DND-41 (cell line): ENCODE data around the gene KRT5.

Source experiments
- ATAC-seq: fragments of 200-7000 bp; cut with Tn5 transposase; 3 replicates; pipeline ENCODE4 v1.9.1; 2021; ENCODE audit warnings: low read depth; ENCODE audit not compliant: insufficient read depth
- DNase-seq: peaks from one replicate; pipeline ENCODE4 v3.0.0-alpha.2; 2020
- H2AFZ ChIP-seq: 2 replicates; pipeline ENCODE4 v1.6.0; 2012; ENCODE audit warnings: low read depth, low read length
- H3K27ac ChIP-seq: 2 replicates; pipeline ENCODE4 v1.5.1; 2012; ENCODE audit warnings: low read length, inconsistent platforms
- H3K27me3 ChIP-seq: fragments of 200-600 bp; sonication (generic); 2 replicates; pipeline ENCODE4 v1.6.0; 2012; ENCODE audit warnings: low read length, mild to moderate bottlenecking, inconsistent platforms; ENCODE audit not compliant: insufficient read depth, poor library complexity
- H3K36me3 ChIP-seq: 2 replicates; pipeline ENCODE4 v1.5.1; 2012; ENCODE audit warnings: low read length, inconsistent platforms; ENCODE audit not compliant: insufficient read depth
- H3K4me1 ChIP-seq: 2 replicates; pipeline ENCODE4 v1.5.1; 2012; ENCODE audit warnings: mild to moderate bottlenecking, low read length; ENCODE audit not compliant: insufficient read depth
- H3K4me2 ChIP-seq: 2 replicates; pipeline ENCODE4 v1.6.0; 2012; ENCODE audit warnings: mild to moderate bottlenecking, moderate library complexity, low read length, inconsistent platforms; ENCODE audit not compliant: insufficient read depth
- H3K4me3 ChIP-seq, 2 experiments: fragments of 200-600 bp in 1 of 2; shearing (Covaris generic) in 1 of 2; 2 replicates each; pipeline ENCODE4 v1.5.1; 2012 to 2016; ENCODE audit warnings: inconsistent platforms in 2 of 2, low read length in 2 of 2, mild to moderate bottlenecking in 2 of 2, low read depth in 1 of 2, moderate library complexity in 1 of 2
- H3K79me2 ChIP-seq: 2 replicates; pipeline ENCODE4 v1.6.0; 2012; ENCODE audit warnings: low read length, inconsistent platforms; ENCODE audit not compliant: insufficient read depth
- H3K9ac ChIP-seq: 2 replicates; pipeline ENCODE4 v1.6.0; 2012; ENCODE audit warnings: low read depth, mild to moderate bottlenecking, inconsistent platforms, low read length, moderate library complexity
- H3K9me3 ChIP-seq: 2 replicates; pipeline ENCODE4 v1.5.1; 2012; ENCODE audit warnings: low read length, moderate library complexity, mild to moderate bottlenecking, inconsistent platforms; ENCODE audit not compliant: insufficient read depth, severe bottlenecking
- H4K20me1 ChIP-seq: 2 replicates; pipeline ENCODE4 v1.6.0; 2012; ENCODE audit warnings: low read length; ENCODE audit not compliant: insufficient read depth
- CTCF ChIP-seq: IDR thresholded peaks from 2 replicates; pipeline ENCODE4 v1.5.1; 2012; ENCODE audit warnings: borderline replicate concordance, low read length, moderate library complexity, mild to moderate bottlenecking; ENCODE audit not compliant: poor library complexity, severe bottlenecking; ENCODE audit errors: extremely low read depth
- EZH2 ChIP-seq: IDR thresholded peaks from 3 replicates; pipeline ENCODE4 v1.6.1; 2012; ENCODE audit warnings: borderline replicate concordance, low read depth, mild to moderate bottlenecking, moderate library complexity, low read length, inconsistent platforms; ENCODE audit not compliant: severe bottlenecking

KRT5 gene

GRCh38 chr12:52552055-52552454, 31.9 kb upstream of the KRT5 start:
- Histone ChIP-seq H3K4me3 (no peak overlapping the region), H3K27me3 (peaks cover 7% of the 10 kb centered on the region), H3K9me3 (no peaks in the 10 kb centered on the region), H3K36me3 (no peaks in the 10 kb centered on the region), H2AFZ (no peak overlapping the region), H3K9ac (no peak overlapping the region), H3K4me1 (no peaks in the 10 kb centered on the region), H3K79me2 (no peaks in the 10 kb centered on the region), H3K27ac (no peak overlapping the region), H4K20me1 (peaks cover 3% of the 10 kb centered on the region; the same call in 1 of the 2 replicates), H3K4me2 (no peak overlapping the region)
- no peak for TF ChIP-seq CTCF
- no peak for TF ChIP-seq EZH2
- no peak for DNase-seq
- ATAC-seq: no peak

- Histone ChIP-seq H3K4me1 (no peaks in the 10 kb centered on the region), H3K79me2 (no peaks in the 10 kb centered on the region), H3K4me3 (no peak overlapping the region), H3K36me3 (no peaks in the 10 kb centered on the region), H4K20me1 (peaks cover 3% of the 10 kb centered on the region; the same call in 1 of the 2 replicates), H3K27ac (no peak overlapping the region), H3K9ac (no peak overlapping the region), H3K9me3 (no peaks in the 10 kb centered on the region), H2AFZ (no peak overlapping the region), H3K27me3 (peaks cover 7% of the 10 kb centered on the region), H3K4me2 (no peak overlapping the region)
- TF ChIP-seq EZH2 (no peak), CTCF (no peak)
- ATAC-seq (no peak), DNase-seq (no peak)
These were observed 31.1 kb upstream of the KRT5 start for GRCh38 chr12:52551216-52551865.

- TF ChIP-seq CTCF: no peak
- TF ChIP-seq EZH2: no peak
- no peaks in the 10 kb centered on the region for H3K27me3 ChIP-seq
- no peak for ATAC-seq
- no peak overlapping the region for H3K9ac ChIP-seq
- DNase-seq: no peak
- H3K36me3 ChIP-seq: no peaks in the 10 kb centered on the region
- no peak overlapping the region for H3K27ac ChIP-seq
- H3K4me3 ChIP-seq: no peak overlapping the region
- H3K79me2 ChIP-seq: no peaks in the 10 kb centered on the region
- H3K9me3 ChIP-seq: no peaks in the 10 kb centered on the region
- H2AFZ ChIP-seq: no peak overlapping the region
- no peak overlapping the region for H3K4me2 ChIP-seq
- H4K20me1 ChIP-seq: no peaks in the 10 kb centered on the region
- H3K4me1 ChIP-seq: no peaks in the 10 kb centered on the region
These were observed 25.9 kb upstream of the KRT5 start for GRCh38 chr12:52546126-52546525.
